ENCODE data around the gene CDK18.

Gene CDK18

DNA sequence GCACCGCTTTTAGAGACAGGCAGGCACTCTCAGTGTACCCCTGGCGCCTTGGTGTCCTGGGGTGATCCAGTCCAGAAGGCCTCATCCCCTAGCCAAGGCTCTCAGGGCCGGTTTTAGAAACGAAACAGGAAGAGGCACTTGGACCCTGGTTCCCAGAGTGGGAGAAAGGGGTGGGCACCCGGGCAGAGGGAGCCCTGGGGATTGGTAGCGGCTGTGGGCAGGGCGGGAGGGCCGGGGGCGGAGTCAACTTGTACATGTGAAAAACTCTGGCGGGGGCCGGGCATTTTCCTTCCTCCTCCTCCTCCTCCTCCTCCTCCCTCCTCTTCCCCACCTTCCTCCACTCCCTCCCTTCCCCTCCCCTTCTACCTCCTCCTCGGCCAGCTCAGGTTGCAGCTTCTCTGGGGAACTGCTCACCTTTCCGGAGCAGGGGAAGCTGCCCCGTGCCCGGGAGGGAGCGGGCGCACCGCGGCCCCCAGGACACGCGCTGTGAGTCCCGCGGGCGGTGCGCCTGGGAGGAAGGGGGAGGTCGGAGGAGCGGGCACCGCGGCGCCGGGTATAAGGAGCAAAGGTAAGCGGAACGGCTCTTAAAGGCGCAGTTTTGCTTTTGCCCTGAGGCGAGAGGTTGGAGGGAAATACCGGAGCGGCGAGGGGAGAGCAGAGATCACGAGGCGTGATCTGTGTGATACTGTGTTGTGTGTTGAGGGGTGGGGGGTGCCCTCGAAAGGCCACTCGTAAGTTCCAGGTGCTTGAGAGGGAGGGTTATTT is at the start of gene CDK18:
TSS of gene CDK18 (plus strand) at position 359 of the 765 bp plus-strand sequence. CDS start 18,499 bp downstream, outside the sequence.
- Histone ChIP-seq H3K79me2 (ENCODE audit: insufficient read depth, low read depth) (peaks cover 8% of the 10 kb centered on the region; the same call in 1 of the 2 replicates), H3K4me1 (ENCODE audit: low read depth, poor library complexity, severe bottlenecking) (peaks cover 12% of the 10 kb centered on the region), H2AFZ (ENCODE audit: low read depth) (peak within 1 kb of the TSS; percentile 94), H3K27me3 (ENCODE audit: insufficient read depth, low read depth) (no peaks in the 10 kb centered on the region), H3K4me2 (peak within 1 kb of the TSS; percentile 92), H3K9ac (peak within 1 kb of the TSS; percentile 88), H3K4me3 (IDR thresholded peaks at IDR 0.05; ENCODE audit: insufficient read depth, low read depth, low read length) (peak within 1 kb of the TSS; percentile 85), H3K27ac (peak within 1 kb of the TSS; percentile 42), H4K20me1 (ENCODE audit: insufficient read depth) (no peaks in the 10 kb centered on the region), H3K36me3 (ENCODE audit: insufficient read depth) (no peaks in the 10 kb centered on the region)
- no peak for TF ChIP-seq CTCF (conservative IDR thresholded peaks at IDR 0.05; ENCODE audit: low read depth, low read length)

GRCh38 chr1:205454903-205455335 is 49.5 kb upstream of the CDK18 start:
- H2AFZ ChIP-seq (ENCODE audit: low read depth) = no peak overlapping the region
- peaks cover 68% of the 10 kb centered on the region for H3K27me3 ChIP-seq (ENCODE audit: insufficient read depth, low read depth)
- no peak overlapping the region for H3K27ac ChIP-seq
- peaks cover 6% of the 10 kb centered on the region for H3K4me1 ChIP-seq (ENCODE audit: low read depth, poor library complexity, severe bottlenecking)
- H3K79me2 ChIP-seq (ENCODE audit: insufficient read depth, low read depth) = no peaks in the 10 kb centered on the region
- no peaks in the 10 kb centered on the region for H4K20me1 ChIP-seq (ENCODE audit: insufficient read depth)
- TF ChIP-seq CTCF (conservative IDR thresholded peaks at IDR 0.05; ENCODE audit: low read depth, low read length) = no peak
- H3K4me2 ChIP-seq = no peak overlapping the region
- H3K9ac ChIP-seq = no peak overlapping the region
- no peak overlapping the region for H3K4me3 ChIP-seq (IDR thresholded peaks at IDR 0.05; ENCODE audit: insufficient read depth, low read depth, low read length)
- H3K36me3 ChIP-seq (ENCODE audit: insufficient read depth) = no peaks in the 10 kb centered on the region

GRCh38 chr1:205455581-205456382 is 48.7 kb upstream of the CDK18 start, which contains the start of gene BLACAT1:
Gene BLACAT1 (minus strand): TSS chr1:205456045.
- Histone ChIP-seq H3K27me3 (ENCODE audit: insufficient read depth, low read depth) (peaks cover 75% of the 10 kb centered on the region), H3K4me3 (IDR thresholded peaks at IDR 0.05; ENCODE audit: insufficient read depth, low read depth, low read length) (no peak within 1 kb of the TSS), H3K27ac (no peak within 1 kb of the TSS), H3K36me3 (ENCODE audit: insufficient read depth) (no peaks in the 10 kb centered on the region), H2AFZ (ENCODE audit: low read depth) (no peak within 1 kb of the TSS), H3K9ac (no peak within 1 kb of the TSS), H3K4me2 (no peak within 1 kb of the TSS), H3K79me2 (ENCODE audit: insufficient read depth, low read depth) (no peaks in the 10 kb centered on the region), H3K4me1 (ENCODE audit: low read depth, poor library complexity, severe bottlenecking) (peaks cover 6% of the 10 kb centered on the region), H4K20me1 (ENCODE audit: insufficient read depth) (no peaks in the 10 kb centered on the region)
- TF ChIP-seq CTCF (conservative IDR thresholded peaks at IDR 0.05; ENCODE audit: low read depth, low read length) = no peak

- no peak overlapping the region for H3K9ac ChIP-seq
- no peak overlapping the region for H2AFZ ChIP-seq (ENCODE audit: low read depth)
- no peaks in the 10 kb centered on the region for H3K36me3 ChIP-seq (ENCODE audit: insufficient read depth)
- no peak overlapping the region for H3K27ac ChIP-seq
- no peak overlapping the region for H3K4me2 ChIP-seq
- H3K27me3 ChIP-seq (ENCODE audit: insufficient read depth, low read depth) = peaks cover 79% of the 10 kb centered on the region
- H3K79me2 ChIP-seq (ENCODE audit: insufficient read depth, low read depth) = no peaks in the 10 kb centered on the region
- no peaks in the 10 kb centered on the region for H4K20me1 ChIP-seq (ENCODE audit: insufficient read depth)
- TF ChIP-seq CTCF (conservative IDR thresholded peaks at IDR 0.05; ENCODE audit: low read depth, low read length) = no peak
- H3K4me1 ChIP-seq (ENCODE audit: low read depth, poor library complexity, severe bottlenecking) = peaks cover 4% of the 10 kb centered on the region
- H3K4me3 ChIP-seq (IDR thresholded peaks at IDR 0.05; ENCODE audit: insufficient read depth, low read depth, low read length) = no peak overlapping the region
Observed at GRCh38 chr1:205456383-205456867, 48.0 kb upstream of the CDK18 start.
